H1 (cell line): ENCODE results near the gene LYSMD3. TPM values are rescaled to one million over a fixed set of nuclear protein-coding genes. Genes with fewer than 3 reads are reported as not detected.
A peak's percentile ranks its signal among the peaks of the same experiment; 100 is the strongest.

Source experiments
- CTCF ChIA-PET: fragments of 300-600 bp; sonication (Branson Sonifier 250); formaldehyde crosslinking; loops from one replicate; lab custom pipeline; 2021; ENCODE audit not compliant: partially characterized antibody; lab: Charles Lee
- POLR2A ChIA-PET: fragments of 300-600 bp; sonication (Branson Sonifier 250); formaldehyde crosslinking; loops from one replicate; lab custom pipeline; 2021; ENCODE audit warnings: inconsistent platforms; ENCODE audit not compliant: partially characterized antibody; lab: Charles Lee
- DNase-seq, 2 experiments: peaks; one replicate each; pipeline versions ENCODE4 v3.0.0 to v3.0.0-alpha.2; 2010 to 2022; ENCODE audit warnings: low spot score in 2 of 2, low read depth in 1 of 2, mixed read lengths in 1 of 2
- FAIRE-seq: peaks from 2 replicates; lab custom pipeline; 2011; peaks lifted over from hg19 to GRCh38; lab: Jason Lieb, UNC
- H2AFZ ChIP-seq: 2 replicates; pipeline ENCODE4 v1.8.1; 2012; ENCODE audit warnings: low read length, inconsistent platforms
- H2AK5ac ChIP-seq: 2 replicates; pipeline ENCODE4 v1.6.1; 2013; ENCODE audit warnings: low read depth, low read length
- H2BK120ac ChIP-seq: replicated peaks from 2 replicates; pipeline ENCODE3; 2013; ENCODE audit warnings: low read depth, low read length, inconsistent platforms
- H2BK12ac ChIP-seq: 2 replicates; pipeline ENCODE4 v1.6.1; 2013; ENCODE audit warnings: low read depth, low read length
- H2BK15ac ChIP-seq: 2 replicates; pipeline ENCODE4 v1.6.1; 2013; ENCODE audit warnings: low read length
- H2BK20ac ChIP-seq: 2 replicates; pipeline ENCODE4 v1.6.1; 2013; ENCODE audit warnings: low read length
- H2BK5ac ChIP-seq: 2 replicates; pipeline ENCODE4 v1.6.1; 2013; ENCODE audit warnings: low read depth, low read length
- H3K14ac ChIP-seq: 2 replicates; pipeline ENCODE4 v1.6.1; 2013; ENCODE audit warnings: inconsistent platforms; ENCODE audit not compliant: insufficient read length
- H3K18ac ChIP-seq: 2 replicates; pipeline ENCODE4 v1.6.1; 2013; ENCODE audit warnings: low read length; ENCODE audit errors: extremely low read depth
- H3K23ac ChIP-seq: 2 replicates; pipeline ENCODE4 v1.6.1; 2013; ENCODE audit warnings: inconsistent platforms; ENCODE audit not compliant: insufficient read length
- H3K23me2 ChIP-seq: 2 replicates; pipeline ENCODE4 v1.6.1; 2013; ENCODE audit warnings: low read depth, low read length
- H3K27ac ChIP-seq: 2 replicates; pipeline ENCODE4 v1.6.1; 2011; ENCODE audit warnings: low read depth, low read length, inconsistent platforms
- H3K27me3 ChIP-seq, 4 experiments: replicated peaks in 1 of 4; 1 replicate in 1 of 4; 2 replicates in 3 of 4; pipeline versions ENCODE4 v1.6.1 to v1.8.1; 2011 to 2013; ENCODE audit warnings: low read length in 3 of 4, mild to moderate bottlenecking in 3 of 4, inconsistent platforms in 2 of 4, mixed read lengths in 2 of 4, moderate library complexity in 1 of 4; ENCODE audit not compliant: control insufficient read depth in 3 of 4, insufficient read depth in 3 of 4; ENCODE audit errors: extremely low read depth in 1 of 4
- H3K36me3 ChIP-seq, 4 experiments: 2 replicates each; pipeline versions ENCODE4 v1.6.1 to v1.8.1; 2011 to 2013; ENCODE audit warnings: mild to moderate bottlenecking in 4 of 4, low read length in 3 of 4, moderate library complexity in 2 of 4, control low read depth in 1 of 4, inconsistent platforms in 1 of 4; ENCODE audit not compliant: insufficient read depth in 4 of 4, control insufficient read depth in 2 of 4
- H3K4ac ChIP-seq: replicated peaks from 2 replicates; pipeline ENCODE3; 2013; ENCODE audit warnings: low read length, low read depth, mixed read lengths, inconsistent platforms; ENCODE audit not compliant: insufficient read length
- H3K4me1 ChIP-seq, 4 experiments: replicated peaks in 1 of 4; 1 replicate in 1 of 4; 2 replicates in 3 of 4; pipeline versions ENCODE4 v1.6.1 to v1.8.1; 2011 to 2013; ENCODE audit warnings: low read length in 3 of 4, inconsistent platforms in 2 of 4, mixed read lengths in 1 of 4; ENCODE audit not compliant: insufficient read depth in 4 of 4, control insufficient read depth in 3 of 4
- H3K4me2 ChIP-seq, 2 experiments: 2 replicates each; pipeline versions ENCODE4 v1.6.1 to v1.8.1; 2011 to 2013; ENCODE audit warnings: low read depth in 2 of 2, low read length in 2 of 2, control low read depth in 1 of 2, inconsistent platforms in 1 of 2, mild to moderate bottlenecking in 1 of 2; ENCODE audit not compliant: insufficient read depth in 1 of 2
- H3K4me3 ChIP-seq, 4 experiments: fragments of 200-600, 300-600 bp in 1 of 4; sonication (generic), shearing (Covaris generic), sonication (Bioruptor Twin) in 1 of 4; 2 replicates each; pipeline versions ENCODE4 v1.5.1 to v1.8.1; 2011 to 2016; ENCODE audit warnings: low read length in 4 of 4, low read depth in 3 of 4, control low read depth in 2 of 4, inconsistent platforms in 2 of 4, mild to moderate bottlenecking in 2 of 4, mixed read lengths in 1 of 4, moderate library complexity in 1 of 4; ENCODE audit not compliant: insufficient read depth in 2 of 4; ENCODE audit errors: extremely low read depth in 1 of 4
- H3K56ac ChIP-seq: replicated peaks from 2 replicates; pipeline ENCODE3; 2013; ENCODE audit warnings: low read depth, mild to moderate bottlenecking, mixed read lengths, low read length, inconsistent platforms; ENCODE audit not compliant: insufficient read length
- H3K79me1 ChIP-seq: 2 replicates; pipeline ENCODE4 v1.6.1; 2013; ENCODE audit warnings: low read depth, low read length, control low read depth
- H3K79me2 ChIP-seq, 2 experiments: 2 replicates each; pipeline versions ENCODE4 v1.6.1 to v1.8.1; 2012 to 2013; ENCODE audit warnings: low read length in 2 of 2, mild to moderate bottlenecking in 2 of 2, inconsistent platforms in 1 of 2; ENCODE audit not compliant: insufficient read depth in 2 of 2, control insufficient read depth in 1 of 2
- H3K9ac ChIP-seq, 4 experiments: replicated peaks in 1 of 4; 1 replicate in 1 of 4; 2 replicates in 3 of 4; pipeline versions ENCODE4 v1.6.1 to v1.8.1; 2011 to 2013; ENCODE audit warnings: low read depth in 3 of 4, low read length in 3 of 4, control low read depth in 2 of 4, mild to moderate bottlenecking in 2 of 4, moderate library complexity in 2 of 4, inconsistent platforms in 1 of 4; ENCODE audit errors: extremely low read depth in 1 of 4
- H3K9me3 ChIP-seq, 2 experiments: 2 replicates each; pipeline versions ENCODE4 v1.6.1 to v1.8.1; 2012 to 2013; ENCODE audit warnings: mild to moderate bottlenecking in 2 of 2, moderate library complexity in 2 of 2, control low read depth in 1 of 2, inconsistent platforms in 1 of 2, low read depth in 1 of 2, low read length in 1 of 2, mixed read lengths in 1 of 2; ENCODE audit not compliant: insufficient read depth in 2 of 2
- H4K20me1 ChIP-seq, 2 experiments: replicated peaks in 1 of 2; 2 replicates each; pipeline versions ENCODE3 to v1.8.1; 2011 to 2013; ENCODE audit warnings: inconsistent platforms in 2 of 2, low read length in 2 of 2, mild to moderate bottlenecking in 1 of 2; ENCODE audit not compliant: insufficient read depth in 2 of 2, control insufficient read depth in 1 of 2
- H4K5ac ChIP-seq: 2 replicates; pipeline ENCODE4 v1.6.1; 2013; ENCODE audit warnings: low read length, low read depth, mixed read lengths, inconsistent platforms; ENCODE audit not compliant: insufficient read length
- H4K8ac ChIP-seq: 2 replicates; pipeline ENCODE4 v1.8.0; 2013; ENCODE audit warnings: mild to moderate bottlenecking, moderate library complexity, low read length, inconsistent platforms; ENCODE audit not compliant: insufficient read depth; ENCODE audit errors: extremely low read depth
- H4K91ac ChIP-seq: replicated peaks from 2 replicates; pipeline ENCODE3; 2013; ENCODE audit warnings: low read length, mixed read lengths, inconsistent platforms; ENCODE audit not compliant: insufficient read length
- CTCF ChIP-seq, 3 experiments: IDR thresholded peaks; 1 replicate in 2 of 3; 2 replicates in 1 of 3; pipeline versions ENCODE4 v1.5.1 to v1.6.1; 2011; ENCODE audit warnings: low read length in 3 of 3, mild to moderate bottlenecking in 3 of 3, inconsistent platforms in 2 of 3, low read depth in 1 of 3, moderate library complexity in 1 of 3; ENCODE audit not compliant: insufficient read depth in 1 of 3; ENCODE audit errors: control extremely low read depth in 1 of 3
- SRF ChIP-seq: IDR thresholded peaks from 2 replicates; pipeline ENCODE4 v1.6.1; 2011; ENCODE audit warnings: mild to moderate bottlenecking, low read depth, low read length, moderate library complexity
- WGBS, 2 experiments: shearing (Covaris generic) in 1 of 2; methylation state at CpG; one replicate each; pipeline versions ENCODE4 v1.1.6 to v1.1.7; 2013 to 2015; ENCODE audit warnings: low lambda C conversion rate in 2 of 2, mixed read lengths in 2 of 2, inconsistent platforms in 1 of 2, low coverage in 1 of 2, missing lambda C conversion rate in 1 of 2; ENCODE audit not compliant: insufficient replicate concordance in 2 of 2, insufficient coverage in 1 of 2, insufficient read length in 1 of 2; ENCODE audit errors: extremely low coverage in 1 of 2, missing lambda C conversion rate in 1 of 2; 5-methylcytosine and 5-hydroxymethylcytosine counted together
- polyA plus RNA-seq, 7 experiments: library from polyadenylated mRNA; depleted of rRNA in 3 of 7; stranded (reverse) in 5 of 7; unstranded in 2 of 7; fragments of >200 nt in 5 of 7; fragments of 200-250 nt in 2 of 7; gene quantifications; 1 replicate in 5 of 7; 2 replicates in 1 of 7; 4 replicates in 1 of 7; pipeline versions ENCODE4 v1.2.1 to v1.2.3, GENCODE V29; 2011 to 2013; ENCODE audit warnings: missing spikeins in 2 of 7, mixed read lengths in 2 of 7
- total RNA-seq: library from RNA; stranded (reverse); fragmentation: NEBNext Ultra II Directional; extraction: Animal tissue kit (Norgen Biotek cat#: 25700); gene quantifications from 2 replicates; pipeline ENCODE4 v1.2.1, GENCODE V29; 2021

The LYSMD3 gene
- total and polyA plus RNA-seq, 2 of the 8 experiments (the other 6 are each of a cell fraction or from before 2014, with no cell fraction given), result 3.7 to 14.9 TPM

GRCh38 chr5:90575712-90576111 is 46.3 kb upstream of the LYSMD3 start:
- Histone ChIP-seq H3K23ac (no peak overlapping the region), H3K23me2 (no peaks in the 10 kb centered on the region), H2AK5ac (0 out of 2 replicates have a peak overlapping the region, but pooled peaks have one; percentile 39), H3K4me2 (no peak overlapping the region), H2AFZ (no peak overlapping the region), H3K18ac (no peak overlapping the region), H4K20me1 (peaks cover 5 to 8% of the 10 kb centered on the region in 2 experiments), H3K79me2 (peaks cover 21 to 88% of the 10 kb centered on the region in 2 experiments), H2BK5ac (no peak overlapping the region), H3K4me3 (no peak overlapping the region), H3K9ac (no peak overlapping the region), H3K9me3 (0 out of 4 replicates have a peak, but pooled peaks cover 0 to 3% of the 10 kb centered on the region in 2 experiments), H2BK15ac (no peak overlapping the region), H2BK12ac (no peak overlapping the region), H3K79me1 (0 out of 2 replicates have a peak, but pooled peaks cover 3% of the 10 kb centered on the region), H3K27me3 (no peaks in the 10 kb centered on the region), H4K5ac (no peak overlapping the region), H2BK20ac (no peak overlapping the region), H4K8ac (no peak overlapping the region), H2BK120ac (no peak overlapping the region), H3K36me3 (peaks cover 0 to 2% (median 0%) of the 10 kb centered on the region in 4 experiments; a peak in 1 of 8 replicates), H3K56ac (no peak overlapping the region), H3K27ac (no peak overlapping the region), H3K14ac (no peak overlapping the region)
- POLR2A ChIA-PET, result interaction anchor here (1.1 to 1.3 kb wide), 2 partner anchors 13 to 91 kb away, joined by 4 to 6 read pairs; no protein-coding TSS in a partner anchor
- FAIRE-seq (no peak), DNase-seq (no peak)
- WGBS, 2 experiments, result 90% methylated on average over 5 of the region's 5 CpGs; no CpG with 5 or more reads in 1 of the 2 experiments
- CTCF ChIA-PET, result no interaction called here
- peak in 1 of 3 experiments; percentile 5; a peak in 1 of 4 replicates for TF ChIP-seq CTCF (IDR thresholded peaks at IDR 0.05; ENCODE audit: control extremely low read depth in 1 of 3, insufficient read depth in 1 of 3, low read depth in 1 of 3, low read length in 3 of 3)
- TF ChIP-seq SRF, result no peak
- TF ChIP-seq, all 59 proteins: peak for 1
- no peak overlapping the region for H4K91ac ChIP-seq
- H3K4ac ChIP-seq, result no peak overlapping the region
- H3K4me1 ChIP-seq, result peaks cover 0 to 7% (median 4%) of the 10 kb centered on the region in 4 experiments; a peak in 4 of 7 replicates
